ENCODE data around the gene DNAJB6.

DNAJB6 gene

DNA sequence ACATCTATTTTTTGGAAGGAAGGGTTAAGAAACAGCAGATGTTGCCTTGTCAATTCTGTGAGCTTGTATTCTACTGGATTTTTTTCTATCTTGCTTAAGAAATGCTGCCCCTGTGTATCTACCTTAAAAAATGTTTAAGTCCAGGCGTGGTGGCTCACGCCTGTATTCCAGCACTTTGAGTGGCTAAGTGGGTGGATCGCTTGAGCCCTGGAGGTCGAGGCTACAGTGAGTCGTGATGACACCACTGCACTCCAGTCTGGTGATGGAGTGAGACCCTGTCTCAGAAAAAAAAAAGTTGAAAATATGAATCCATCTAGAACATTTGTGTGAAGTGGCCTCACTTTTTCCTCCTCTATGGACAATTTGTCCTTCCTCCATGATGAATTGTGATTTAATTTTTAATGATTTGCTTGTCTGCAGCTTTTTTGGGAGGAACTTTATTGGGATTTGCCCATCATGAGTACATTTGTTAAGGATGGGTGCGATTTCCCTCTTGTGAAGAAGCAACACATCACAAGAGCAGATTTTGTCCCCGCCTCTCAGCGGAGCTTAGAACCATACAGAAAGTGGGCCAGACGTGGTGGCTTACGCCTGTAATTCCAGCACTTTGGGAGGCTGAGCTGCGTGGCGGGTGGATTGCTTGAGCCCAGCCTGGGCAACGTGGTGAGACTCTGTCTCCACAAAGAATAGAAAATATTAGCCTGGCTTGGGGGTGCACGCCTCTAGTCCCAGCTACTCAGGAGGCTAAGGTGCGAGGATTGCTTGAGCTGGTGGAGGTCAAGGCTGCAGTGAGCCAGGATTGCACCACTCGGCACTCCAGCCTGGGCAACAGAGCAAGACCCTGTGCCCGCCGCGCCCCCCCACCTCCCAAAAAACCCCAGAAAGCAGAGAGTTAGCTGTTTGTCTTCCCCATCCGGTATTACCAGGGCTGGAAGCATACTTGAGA lies 57.7 kb downstream of the DNAJB6 start:
- Histone ChIP-seq H3K9me3 (ENCODE audit: control insufficient read depth, low read length) (no peaks in the 10 kb centered on the region), H3K27me3 (ENCODE audit: control insufficient read depth, insufficient read depth, low read length, poor library complexity, severe bottlenecking) (no peaks in the 10 kb centered on the region), H3K36me3 (ENCODE audit: control insufficient read depth, insufficient read depth, low read length) (peaks cover 9% of the 10 kb centered on the region), H3K4me3 (ENCODE audit: insufficient read depth, low read depth, low read length) (no peak overlapping the region), H3K4me1 (ENCODE audit: control insufficient read depth, insufficient read depth, low read length) (peaks cover 7% of the 10 kb centered on the region), H3K27ac (ENCODE audit: insufficient read depth, low read depth, low read length, poor library complexity, severe bottlenecking) (no peak overlapping the region)
- 95 to 97% methylated on average over 20 of the region's 20 CpGs for WGBS, 2 experiments

DNA sequence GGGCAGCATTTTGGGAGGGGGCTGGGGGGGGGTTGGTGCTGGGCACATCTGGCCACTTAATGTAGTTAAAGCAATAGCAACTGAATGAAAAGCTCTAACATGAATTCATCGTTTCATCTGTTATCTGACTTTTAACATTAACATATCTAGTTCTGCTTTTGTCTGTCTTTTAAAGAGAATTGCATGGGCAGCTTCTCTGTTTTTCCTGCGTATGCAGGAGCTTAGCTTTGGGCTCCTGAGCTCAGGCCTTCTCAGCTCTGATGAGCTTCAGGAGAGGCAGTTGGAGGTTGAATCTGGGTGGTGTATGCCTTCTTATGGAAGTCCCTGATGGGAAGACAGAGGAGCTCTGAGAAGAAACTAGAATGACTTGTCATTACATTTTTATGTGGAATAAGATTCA lies 58.4 kb downstream of the DNAJB6 start:
- Histone ChIP-seq H3K4me1 (ENCODE audit: control insufficient read depth, insufficient read depth, low read length) (peaks cover 7% of the 10 kb centered on the region), H3K9me3 (ENCODE audit: control insufficient read depth, low read length) (no peaks in the 10 kb centered on the region), H3K4me3 (ENCODE audit: insufficient read depth, low read depth, low read length) (no peak overlapping the region), H3K27ac (ENCODE audit: insufficient read depth, low read depth, low read length, poor library complexity, severe bottlenecking) (no peak overlapping the region), H3K36me3 (ENCODE audit: control insufficient read depth, insufficient read depth, low read length) (peaks cover 4% of the 10 kb centered on the region), H3K27me3 (ENCODE audit: control insufficient read depth, insufficient read depth, low read length, poor library complexity, severe bottlenecking) (no peaks in the 10 kb centered on the region)
- WGBS, 2 experiments = 94 to 95% methylated on average over 2 of the region's 2 CpGs

DNA sequence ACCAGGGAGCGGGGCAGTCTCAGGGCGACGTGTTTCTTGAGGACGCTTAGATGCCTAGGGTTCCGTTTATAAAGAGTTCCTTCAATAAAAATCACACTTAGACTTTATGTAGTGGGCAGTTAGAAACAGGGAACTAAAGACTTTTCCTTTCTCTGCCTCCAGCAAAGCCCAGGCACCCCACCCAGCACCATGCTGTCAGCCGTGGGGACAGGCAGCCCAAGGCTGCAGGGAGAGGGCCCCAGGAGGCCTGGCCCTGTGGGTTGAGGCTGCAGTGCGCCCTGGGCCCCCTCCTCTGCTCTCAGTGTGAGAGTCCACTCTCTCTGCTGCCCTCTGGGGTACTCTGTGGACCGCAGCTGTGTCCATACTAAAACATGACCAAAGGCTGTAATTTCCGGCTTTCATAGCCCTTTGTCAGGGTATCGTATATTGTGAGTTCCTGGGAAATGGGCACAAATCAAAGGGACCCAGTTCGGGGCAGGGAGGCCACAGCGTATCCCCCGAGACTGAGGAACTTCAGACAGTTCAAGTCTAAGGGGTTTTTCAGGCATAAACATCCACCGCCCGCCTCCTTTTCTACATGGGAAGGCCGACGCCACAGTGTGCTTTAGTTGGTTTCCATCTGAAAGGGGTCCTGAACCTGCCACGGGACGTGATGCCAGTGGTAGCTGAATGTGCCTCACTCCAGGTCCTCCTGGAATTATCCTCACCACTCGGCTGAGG lies 59.7 kb downstream of the DNAJB6 start:
- Histone ChIP-seq H3K4me3 (ENCODE audit: insufficient read depth, low read depth, low read length) (no peak overlapping the region), H3K27ac (ENCODE audit: insufficient read depth, low read depth, low read length, poor library complexity, severe bottlenecking) (no peak overlapping the region), H3K36me3 (ENCODE audit: control insufficient read depth, insufficient read depth, low read length) (peaks cover 4% of the 10 kb centered on the region), H3K4me1 (ENCODE audit: control insufficient read depth, insufficient read depth, low read length) (peaks cover 7% of the 10 kb centered on the region), H3K9me3 (ENCODE audit: control insufficient read depth, low read length) (no peaks in the 10 kb centered on the region), H3K27me3 (ENCODE audit: control insufficient read depth, insufficient read depth, low read length, poor library complexity, severe bottlenecking) (no peaks in the 10 kb centered on the region)
- 93 to 94% methylated on average over 20 of the region's 20 CpGs for WGBS, 2 experiments

DNA sequence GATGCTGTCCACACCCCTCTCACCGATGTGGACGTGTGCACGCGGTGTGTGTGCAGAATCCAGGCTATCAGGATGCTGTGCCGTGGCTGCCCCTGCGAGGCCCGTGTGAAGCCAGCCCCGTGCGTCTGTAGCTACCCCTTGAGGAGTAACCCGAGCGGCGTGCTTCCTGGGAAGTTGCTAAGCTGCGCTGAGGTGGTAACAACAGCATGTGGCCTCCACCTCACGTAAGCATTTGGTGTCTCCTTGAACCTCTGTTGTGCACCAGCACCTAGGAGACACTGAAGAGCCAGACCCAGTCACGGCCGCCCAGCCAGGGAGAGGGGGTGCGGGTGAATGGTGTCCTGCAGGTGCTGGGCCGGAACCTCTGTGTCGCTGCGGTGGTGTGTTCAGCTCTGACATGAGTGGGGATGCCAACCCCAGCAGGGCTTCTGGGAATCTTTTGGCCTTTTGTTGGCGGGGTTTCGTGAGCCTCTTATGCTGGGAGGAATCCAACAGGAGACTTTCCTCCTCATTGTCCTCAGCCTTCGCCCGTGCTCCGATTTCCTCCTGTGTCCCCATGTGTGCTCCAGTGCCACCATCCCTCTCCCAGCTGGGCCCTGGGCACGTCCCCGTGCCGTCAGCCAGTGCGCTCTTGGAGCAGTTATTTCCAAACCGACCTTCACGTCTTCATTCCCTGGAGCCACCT lies 60.4 kb downstream of the DNAJB6 start:
- Histone ChIP-seq H3K4me1 (ENCODE audit: control insufficient read depth, insufficient read depth, low read length) (peaks cover 7% of the 10 kb centered on the region), H3K9me3 (ENCODE audit: control insufficient read depth, low read length) (no peaks in the 10 kb centered on the region), H3K36me3 (ENCODE audit: control insufficient read depth, insufficient read depth, low read length) (peaks cover 3% of the 10 kb centered on the region), H3K4me3 (ENCODE audit: insufficient read depth, low read depth, low read length) (no peak overlapping the region), H3K27ac (ENCODE audit: insufficient read depth, low read depth, low read length, poor library complexity, severe bottlenecking) (no peak overlapping the region), H3K27me3 (ENCODE audit: control insufficient read depth, insufficient read depth, low read length, poor library complexity, severe bottlenecking) (no peaks in the 10 kb centered on the region)
- WGBS, 2 experiments = 92 to 93% methylated on average over 31 of the region's 31 CpGs

DNA sequence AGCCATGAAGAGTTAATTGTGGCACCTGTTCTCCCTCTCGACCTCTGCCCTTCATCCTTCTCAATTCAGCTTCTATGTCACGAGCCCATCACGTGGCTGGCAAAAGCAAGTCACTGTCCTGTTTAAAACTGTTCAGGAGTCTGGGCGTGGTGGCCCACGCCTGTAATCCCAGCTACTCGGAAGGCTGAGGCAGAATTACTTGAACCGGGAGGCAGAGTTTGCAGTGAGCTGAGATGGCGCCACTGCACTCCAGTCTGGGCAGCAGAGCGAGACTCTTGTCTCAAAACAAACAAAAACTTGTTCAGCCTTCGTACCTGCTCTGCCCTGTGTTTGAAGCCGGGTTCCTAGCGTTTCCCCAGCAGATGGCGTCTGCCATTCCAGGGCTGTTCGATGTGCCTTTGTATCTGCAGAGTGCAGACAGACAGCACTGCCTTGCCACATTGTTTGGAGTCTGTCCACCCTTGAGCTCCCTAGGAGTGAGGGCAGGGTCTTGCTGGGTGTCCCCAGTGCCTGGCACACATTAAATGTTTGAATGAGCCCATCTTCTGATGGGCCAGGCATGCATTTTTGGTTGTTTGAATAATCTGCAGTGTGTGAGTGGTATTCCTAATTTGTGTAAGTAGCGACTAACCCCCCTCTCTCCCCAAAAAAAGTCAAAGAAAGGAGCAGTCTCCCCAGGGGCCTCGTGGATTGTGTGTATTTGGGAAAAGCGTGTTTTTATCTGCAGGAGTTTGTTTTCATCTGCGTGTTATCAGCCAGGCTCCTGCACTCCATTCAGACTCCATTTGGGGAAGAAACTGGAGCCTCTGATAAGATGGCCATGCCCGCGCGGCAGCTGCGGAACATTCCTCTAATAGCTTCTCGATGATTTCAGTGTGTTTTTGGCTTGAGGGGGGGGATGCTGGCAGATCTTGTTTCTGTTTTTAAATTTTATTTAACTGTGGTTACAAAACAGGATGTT lies 61.2 kb downstream of the DNAJB6 start:
- peaks cover 7% of the 10 kb centered on the region for H3K4me1 ChIP-seq (ENCODE audit: control insufficient read depth, insufficient read depth, low read length)
- 87% methylated on average over 22 to 23 of the region's 23 CpGs for WGBS, 2 experiments
- H3K4me3 ChIP-seq (ENCODE audit: insufficient read depth, low read depth, low read length) = no peak overlapping the region
- peak overlapping the region; percentile 8 for H3K27ac ChIP-seq (ENCODE audit: insufficient read depth, low read depth, low read length, poor library complexity, severe bottlenecking)
- no peaks in the 10 kb centered on the region for H3K36me3 ChIP-seq (ENCODE audit: control insufficient read depth, insufficient read depth, low read length)
- no peaks in the 10 kb centered on the region for H3K27me3 ChIP-seq (ENCODE audit: control insufficient read depth, insufficient read depth, low read length, poor library complexity, severe bottlenecking)
- no peaks in the 10 kb centered on the region for H3K9me3 ChIP-seq (ENCODE audit: control insufficient read depth, low read length)

DNA sequence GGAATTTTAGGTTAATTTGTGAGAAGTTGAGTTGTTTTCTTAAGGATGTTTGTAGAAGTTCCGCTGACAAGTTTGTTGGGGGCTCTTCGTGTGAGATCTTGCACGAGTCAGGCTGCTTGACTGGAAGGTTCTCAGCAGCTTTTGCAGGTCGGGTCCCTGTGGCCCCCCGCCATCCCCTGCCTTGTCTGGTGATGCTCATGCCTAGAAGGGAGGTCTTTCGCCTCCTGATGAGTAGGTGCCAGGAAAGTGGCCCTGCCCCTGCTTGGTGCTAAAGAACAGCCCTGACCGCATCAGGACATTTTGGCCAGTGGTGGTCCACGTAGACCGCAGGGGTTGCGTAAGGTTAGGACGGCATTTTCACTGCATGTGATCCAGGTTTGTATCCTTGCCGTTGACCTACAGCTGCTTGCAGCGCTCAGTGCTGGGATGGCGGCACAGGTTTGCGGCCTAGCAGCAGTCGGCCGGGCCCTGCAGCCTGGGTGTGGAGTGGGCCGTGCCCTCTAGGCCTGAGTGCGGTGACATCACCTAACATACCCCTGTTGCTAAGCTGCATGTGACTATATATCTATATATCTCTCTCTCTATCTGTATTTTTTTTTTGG lies 62.4 kb downstream of the DNAJB6 start:
- 94 to 97% methylated on average over 19 of the region's 19 CpGs for WGBS, 2 experiments
- no peak overlapping the region for H3K27ac ChIP-seq (ENCODE audit: insufficient read depth, low read depth, low read length, poor library complexity, severe bottlenecking)

DNA sequence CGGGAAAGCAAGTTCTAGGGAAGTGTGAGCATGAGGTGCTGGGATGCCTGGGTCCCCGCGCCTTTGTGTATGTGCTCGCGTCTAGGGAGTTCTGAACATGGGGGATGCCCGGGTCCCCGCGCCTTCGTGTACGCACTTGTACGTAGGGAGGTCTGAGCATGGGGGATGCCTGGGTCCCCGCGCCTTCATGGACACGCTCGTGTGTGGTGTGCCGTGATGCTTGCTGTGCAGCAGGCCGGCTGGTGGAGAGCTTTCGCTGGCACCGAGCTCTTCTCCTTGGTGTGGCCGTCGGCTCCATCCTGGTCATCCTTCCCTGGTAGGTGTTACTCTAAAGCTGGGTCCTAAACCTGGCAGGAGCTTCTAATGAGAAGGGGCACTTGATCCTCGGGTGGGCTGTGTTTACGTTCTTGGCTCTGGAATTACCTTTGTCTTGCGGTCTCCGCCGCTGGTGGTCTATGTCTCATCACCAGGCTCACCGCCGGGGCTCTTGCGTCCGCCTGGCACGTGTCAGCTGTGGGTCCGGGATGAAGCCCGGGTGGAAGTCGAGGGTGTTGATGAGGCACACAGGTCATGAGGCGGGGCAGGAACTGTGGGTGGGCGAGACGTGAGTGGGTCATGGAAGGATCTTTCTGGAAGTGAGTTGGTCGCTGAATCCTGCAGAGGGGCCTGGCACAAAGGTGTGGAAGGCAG lies 63.5 kb downstream of the DNAJB6 start:
- no peaks in the 10 kb centered on the region for H3K36me3 ChIP-seq (ENCODE audit: control insufficient read depth, insufficient read depth, low read length)
- 95 to 96% methylated on average over 38 of the region's 38 CpGs for WGBS, 2 experiments
- no peaks in the 10 kb centered on the region for H3K9me3 ChIP-seq (ENCODE audit: control insufficient read depth, low read length)
- H3K27me3 ChIP-seq (ENCODE audit: control insufficient read depth, insufficient read depth, low read length, poor library complexity, severe bottlenecking) = no peaks in the 10 kb centered on the region
- no peak overlapping the region for H3K27ac ChIP-seq (ENCODE audit: insufficient read depth, low read depth, low read length, poor library complexity, severe bottlenecking)
- no peak overlapping the region for H3K4me3 ChIP-seq (ENCODE audit: insufficient read depth, low read depth, low read length)
- H3K4me1 ChIP-seq (ENCODE audit: control insufficient read depth, insufficient read depth, low read length) = peaks cover 7% of the 10 kb centered on the region

More for the DNA sequence above, 62.4 kb downstream of the DNAJB6 start:
- Histone ChIP-seq H3K4me3 (ENCODE audit: insufficient read depth, low read depth, low read length) (no peak overlapping the region), H3K27me3 (ENCODE audit: control insufficient read depth, insufficient read depth, low read length, poor library complexity, severe bottlenecking) (no peaks in the 10 kb centered on the region), H3K4me1 (ENCODE audit: control insufficient read depth, insufficient read depth, low read length) (peaks cover 7% of the 10 kb centered on the region), H3K9me3 (ENCODE audit: control insufficient read depth, low read length) (no peaks in the 10 kb centered on the region), H3K36me3 (ENCODE audit: control insufficient read depth, insufficient read depth, low read length) (no peaks in the 10 kb centered on the region)

DNA sequence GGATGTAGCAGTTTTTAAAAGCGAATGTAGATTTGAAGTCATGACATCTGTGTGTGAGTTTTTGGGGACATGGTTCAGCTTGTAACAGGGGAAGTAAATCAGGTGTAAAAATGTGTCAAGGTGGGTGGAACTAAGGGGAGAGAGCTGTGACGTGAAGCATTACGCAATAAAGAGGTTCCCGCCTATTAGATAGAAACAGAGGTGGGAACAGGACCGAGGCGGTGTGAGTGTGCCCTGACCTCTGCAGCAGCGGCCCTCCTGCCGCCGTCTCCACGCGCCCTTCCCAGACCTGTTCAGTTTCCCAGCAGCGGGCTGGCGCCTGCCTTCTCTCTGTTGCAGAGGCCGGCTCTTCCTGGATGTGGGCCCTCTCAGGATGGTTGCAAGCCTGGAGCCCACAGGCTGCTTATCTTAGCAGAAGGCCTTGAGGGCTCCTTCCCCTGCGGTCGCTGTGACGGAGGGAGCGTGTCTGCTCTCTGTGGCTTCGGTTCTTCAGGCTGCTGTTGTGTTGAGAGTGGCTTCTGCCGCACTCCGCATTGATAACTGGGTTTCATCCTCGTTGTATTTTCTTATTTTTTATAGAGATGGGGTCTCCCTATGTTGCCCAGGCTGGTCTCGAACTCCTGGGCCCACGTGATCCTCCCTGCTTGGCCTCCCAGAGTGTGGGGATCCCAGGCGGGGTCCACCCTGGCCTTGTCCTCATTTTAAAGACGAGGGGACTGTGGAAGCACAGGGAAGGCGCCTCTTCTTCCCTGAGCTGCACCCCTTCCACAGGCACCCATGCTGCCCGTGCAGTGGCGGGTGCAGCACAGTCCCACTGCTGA lies 65.0 kb downstream of the DNAJB6 start:
- WGBS, 2 experiments = 95 to 96% methylated on average over 29 of the region's 29 CpGs
- no peaks in the 10 kb centered on the region for H3K27me3 ChIP-seq (ENCODE audit: control insufficient read depth, insufficient read depth, low read length, poor library complexity, severe bottlenecking)
- no peaks in the 10 kb centered on the region for H3K36me3 ChIP-seq (ENCODE audit: control insufficient read depth, insufficient read depth, low read length)
- peaks cover 7% of the 10 kb centered on the region for H3K4me1 ChIP-seq (ENCODE audit: control insufficient read depth, insufficient read depth, low read length)
- no peak overlapping the region for H3K4me3 ChIP-seq (ENCODE audit: insufficient read depth, low read depth, low read length)
- H3K27ac ChIP-seq (ENCODE audit: insufficient read depth, low read depth, low read length, poor library complexity, severe bottlenecking) = no peak overlapping the region
- no peaks in the 10 kb centered on the region for H3K9me3 ChIP-seq (ENCODE audit: control insufficient read depth, low read length)
